Pancreas (tissue), 10 donors: ENCODE data around the gene USF3. TPM values are rescaled to one million over a fixed set of nuclear protein-coding genes. Genes with fewer than 3 reads are reported as not detected.

Source experiments
- ATAC-seq, 4 donors: fragments of 200-7000 bp; cut with Tn5 transposase; one replicate each; pipeline versions ENCODE4 v1.8.0 to v1.9.1; 2020; ENCODE audit warnings: mild to moderate bottlenecking in 4 of 4, moderate library complexity in 4 of 4
- DNase-seq, 6 donors: peaks; one replicate each; pipeline ENCODE4 v3.0.0-alpha.2; 2020
- FAIRE-seq: peaks from 2 replicates; lab custom pipeline; 2012; peaks lifted over from hg19 to GRCh38; lab: Jason Lieb, UNC
- H3K27ac ChIP-seq, 4 donors: fragments of 200-600 bp; sonication (generic); 1 replicate in 3 of 4; 2 replicates in 1 of 4; pipeline versions ENCODE4 v1.5.0 to v1.8.0; 2020
- H3K27me3 ChIP-seq, 4 donors: fragments of 200-600 bp; one replicate each; pipeline ENCODE4 v1.8.0; 2021
- H3K36me3 ChIP-seq, 3 donors: fragments of 200-600 bp; sonication (generic) in 1 of 3; one replicate each; pipeline versions ENCODE4 v1.5.0 to v1.8.0; 2020 to 2021
- H3K4me1 ChIP-seq, 3 donors: fragments of 200-600 bp; one replicate each; pipeline ENCODE4 v1.8.0; 2021
- H3K4me3 ChIP-seq, 4 donors: fragments of 200-600 bp; sonication (generic) in 2 of 4; one replicate each; pipeline versions ENCODE4 v1.5.0 to v1.8.0; 2020 to 2021
- H3K9me3 ChIP-seq, 4 donors: fragments of 200-600 bp; one replicate each; pipeline ENCODE4 v1.8.0; 2021
- WGBS, 2 donors: extraction: QIAGEN DNeasy Blood & Tissue Kit; methylation state at CpG; one replicate each; pipeline ENCODE4 v1.1.7; 2013; 5-methylcytosine and 5-hydroxymethylcytosine counted together
- intact Hi-C, 3 donors: fragments of 100-400 bp; cut with DNase I; formaldehyde crosslinking; loops; one replicate each; pipeline versions ENCODE4 v1.11.1 to v1.14.2; 2022
- polyA plus RNA-seq, 2 donors: library from polyadenylated mRNA; stranded (reverse); fragments of 200-250 nt; gene quantifications; one replicate each; pipeline ENCODE4 v1.2.3, GENCODE V29; 2013
- total RNA-seq, 6 donors: library from RNA; stranded (reverse); fragmentation: NEBNext Ultra II Directional in 4 of 6; extraction: Animal tissue kit (Norgen Biotek cat#: 25700) in 4 of 6; gene quantifications; one replicate each; pipeline versions ENCODE4 v1.2.1 to v1.2.4, GENCODE V29; 2021 to 2023
- TF ChIP-seq, protein P1 (sequence below), 4 donors: fragments of 200-600 bp; sonication (generic) in 3 of 4; IDR thresholded peaks; one replicate each; pipeline versions ENCODE4 v1.5.0 to v1.8.0; 2021; ENCODE audit warnings: antibody characterized with exemption in 4 of 4
- donor health status: healthy with polysubstance abuse.
- donor health status: DM: no; HTN: no; CAD: no; lungs with moderate emphysema.
- donor health status: DM: no; HTN: no; CAD: no.
- donor health status: control.
- donor health status: control.
- donor health status: Bipolar disorder and iron deficiency.
- donor health status: DM: yes; HTN: yes; CAD: no.
- donor health status: DM: no; HTN: no; CAD: no.
- donor health status: DM: no; HTN: no; CAD: no.
- donor health status: DM: yes; HTN: yes; CAD: no.

USF3 gene
- total and polyA plus RNA-seq, 8 donors, result 2.9 to 12.3 (median 9.0) TPM

DNA sequence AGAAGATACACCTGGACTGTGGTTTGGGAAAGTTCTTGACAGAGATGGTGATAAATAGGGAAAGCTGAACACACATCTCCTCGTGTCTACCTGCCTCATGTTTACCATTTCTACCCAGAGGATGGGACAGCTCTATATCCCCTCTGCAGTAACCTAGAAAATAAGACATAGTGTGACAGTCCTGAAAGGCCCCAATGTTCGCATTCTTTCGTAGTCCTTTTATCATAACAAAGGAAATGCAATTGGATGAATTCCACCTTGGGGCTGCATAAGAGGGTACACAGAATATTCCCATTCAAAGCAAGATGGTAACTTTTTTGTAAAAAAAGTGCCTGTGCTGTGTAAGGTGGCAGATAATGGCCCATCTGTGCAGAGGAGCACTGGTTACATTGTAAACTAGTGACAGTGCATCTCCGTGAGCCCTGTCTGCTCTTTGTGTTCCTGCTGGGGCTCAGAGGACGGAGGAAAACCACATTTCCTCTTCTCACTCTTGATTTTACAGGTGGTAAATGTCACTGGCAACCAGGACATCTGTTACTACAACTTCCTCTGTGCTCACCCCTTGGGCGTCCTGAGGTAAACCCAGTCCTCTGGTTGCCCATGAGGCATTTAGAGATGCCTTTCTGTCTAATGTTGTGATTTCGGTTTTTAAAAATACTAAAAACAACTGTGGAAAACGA lies 89.8 kb downstream of the USF3 start:
- intact Hi-C loops, result no loop called here
- ATAC-seq (no peak), DNase-seq (no peak), FAIRE-seq (no peak)
- Histone ChIP-seq H3K4me3 (no peak overlapping the region), H3K4me1 (no peaks in the 10 kb centered on the region), H3K9me3 (no peaks in the 10 kb centered on the region), H3K27me3 (no peaks in the 10 kb centered on the region), H3K36me3 (no peaks in the 10 kb centered on the region), H3K27ac (no peak overlapping the region)
- TF ChIP-seq, protein P1, sequence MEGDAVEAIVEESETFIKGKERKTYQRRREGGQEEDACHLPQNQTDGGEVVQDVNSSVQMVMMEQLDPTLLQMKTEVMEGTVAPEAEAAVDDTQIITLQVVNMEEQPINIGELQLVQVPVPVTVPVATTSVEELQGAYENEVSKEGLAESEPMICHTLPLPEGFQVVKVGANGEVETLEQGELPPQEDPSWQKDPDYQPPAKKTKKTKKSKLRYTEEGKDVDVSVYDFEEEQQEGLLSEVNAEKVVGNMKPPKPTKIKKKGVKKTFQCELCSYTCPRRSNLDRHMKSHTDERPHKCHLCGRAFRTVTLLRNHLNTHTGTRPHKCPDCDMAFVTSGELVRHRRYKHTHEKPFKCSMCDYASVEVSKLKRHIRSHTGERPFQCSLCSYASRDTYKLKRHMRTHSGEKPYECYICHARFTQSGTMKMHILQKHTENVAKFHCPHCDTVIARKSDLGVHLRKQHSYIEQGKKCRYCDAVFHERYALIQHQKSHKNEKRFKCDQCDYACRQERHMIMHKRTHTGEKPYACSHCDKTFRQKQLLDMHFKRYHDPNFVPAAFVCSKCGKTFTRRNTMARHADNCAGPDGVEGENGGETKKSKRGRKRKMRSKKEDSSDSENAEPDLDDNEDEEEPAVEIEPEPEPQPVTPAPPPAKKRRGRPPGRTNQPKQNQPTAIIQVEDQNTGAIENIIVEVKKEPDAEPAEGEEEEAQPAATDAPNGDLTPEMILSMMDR (IDR thresholded peaks at IDR 0.05), result no peak
- 63 to 66% methylated on average over 8 of the region's 8 CpGs for WGBS, 2 donors

DNA sequence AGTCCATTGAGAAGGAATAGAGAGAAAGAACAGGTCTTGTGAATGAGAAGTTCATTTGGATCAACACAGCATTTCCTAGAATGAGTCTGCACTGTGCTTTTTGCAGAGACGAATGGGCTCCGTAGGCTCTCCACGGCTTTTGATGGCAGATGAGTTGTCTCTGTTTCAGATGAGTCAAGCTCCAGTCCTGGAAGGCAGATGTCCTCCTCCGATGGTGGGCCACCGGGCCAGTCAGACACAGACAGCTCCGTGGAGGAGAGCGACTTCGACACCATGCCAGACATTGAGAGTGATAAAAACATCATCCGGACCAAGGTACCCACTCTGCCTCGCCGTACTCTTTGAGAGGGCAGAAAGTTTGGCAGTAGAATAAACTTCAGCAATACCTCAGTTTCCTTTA lies 93.6 kb downstream of the USF3 start:
- H3K4me1 ChIP-seq, result peaks cover 0 to 7% (median 0%) of the 10 kb centered on the region in 3 donors
- H3K27ac ChIP-seq, result no peak overlapping the region
- no peaks in the 10 kb centered on the region for H3K27me3 ChIP-seq
- WGBS, 2 donors, result 92 to 97% methylated on average over 11 of the region's 11 CpGs
- DNase-seq (no peak), ATAC-seq (no peak), FAIRE-seq (no peak)
- H3K9me3 ChIP-seq, result no peaks in the 10 kb centered on the region
- H3K36me3 ChIP-seq, result no peaks in the 10 kb centered on the region
- TF ChIP-seq, protein P1 (IDR thresholded peaks at IDR 0.05), result no peak
- no peak overlapping the region for H3K4me3 ChIP-seq
- intact Hi-C loops, result no loop called here

DNA sequence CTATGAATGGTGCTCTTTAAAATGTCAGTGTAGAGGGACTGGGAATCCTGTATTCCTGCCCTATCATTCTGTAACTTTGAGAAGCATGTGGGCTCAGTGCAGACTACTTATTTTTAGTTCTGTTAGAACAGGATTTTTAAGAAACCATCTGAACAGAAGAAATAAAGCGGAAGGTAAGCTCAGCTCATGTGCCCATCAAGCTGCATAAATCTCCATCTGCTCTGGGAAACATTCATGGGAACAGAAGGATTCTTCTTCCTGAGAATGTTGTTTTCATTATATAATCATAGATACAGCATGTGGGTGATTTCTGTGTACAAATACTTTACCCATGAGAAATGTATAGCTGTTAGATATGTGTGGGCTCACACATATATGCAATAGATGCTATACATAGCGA lies 94.2 kb downstream of the USF3 start:
- DNase-seq (no peak), FAIRE-seq (no peak), ATAC-seq (no peak)
- Histone ChIP-seq H3K27ac (no peak overlapping the region), H3K36me3 (no peaks in the 10 kb centered on the region), H3K9me3 (no peaks in the 10 kb centered on the region), H3K27me3 (no peaks in the 10 kb centered on the region), H3K4me3 (no peak overlapping the region), H3K4me1 (peaks cover 0 to 7% (median 0%) of the 10 kb centered on the region in 3 donors)
- TF ChIP-seq, protein P1 (IDR thresholded peaks at IDR 0.05), result no peak
- WGBS, 2 donors, result 95 to 97% methylated on average over 2 of the region's 2 CpGs
- intact Hi-C loops, result no loop called here

DNA sequence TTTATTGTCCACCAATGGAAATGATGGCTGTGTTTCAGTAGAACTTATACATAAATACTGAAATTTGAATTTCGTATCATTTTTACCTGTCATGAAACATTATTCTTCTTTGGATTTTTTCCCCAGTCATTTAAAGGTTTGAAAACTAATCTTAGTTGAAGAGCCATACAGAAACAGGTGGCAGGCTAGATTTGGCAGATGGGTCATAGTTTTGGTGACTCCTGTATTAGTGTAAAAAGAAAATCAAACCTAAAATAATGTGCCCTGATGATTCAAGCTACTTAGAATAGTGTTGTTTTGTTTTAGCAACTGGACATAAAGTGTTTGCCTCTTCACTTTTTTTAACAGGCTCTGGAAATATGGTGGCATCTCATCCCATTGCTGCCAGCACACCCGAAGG lies 95.2 kb downstream of the USF3 start:
- DNase-seq (no peak), ATAC-seq (no peak), FAIRE-seq (no peak)
- WGBS, 2 donors, result 71 to 74% methylated on average over 2 of the region's 2 CpGs
- H3K27ac ChIP-seq, result no peak overlapping the region
- no peaks in the 10 kb centered on the region for H3K27me3 ChIP-seq
- no peaks in the 10 kb centered on the region for H3K36me3 ChIP-seq
- H3K4me1 ChIP-seq, result peaks cover 0 to 7% (median 0%) of the 10 kb centered on the region in 3 donors
- H3K9me3 ChIP-seq, result no peaks in the 10 kb centered on the region
- intact Hi-C loops, result no loop called here
- H3K4me3 ChIP-seq, result no peak overlapping the region
- TF ChIP-seq, protein P1 (IDR thresholded peaks at IDR 0.05), result no peak
